Measurements from ENCODE around the gene TRHDE. TPM values are rescaled to one million over a fixed set of nuclear protein-coding genes. Genes with fewer than 3 reads are reported as not detected.

TRHDE gene
- total RNA-seq, 4 donors from 2014 or later: under 0.01 to 0.95 (median 0.50) TPM; not detected in 1

GRCh38 chr12:72268386-72268785 lies 3.8 kb upstream of the TRHDE start:
- Histone ChIP-seq H3K27ac (no peak overlapping the region), H3K27me3 (peaks cover 2 to 54% (median 5%) of the 10 kb centered on the region in 4 donors), H3K4me3 (no peak overlapping the region), H3K36me3 (no peaks in the 10 kb centered on the region), H3K9me3 (no peaks in the 10 kb centered on the region), H3K4me1 (peaks cover 4 to 22% (median 14%) of the 10 kb centered on the region in 3 donors)
- WGBS, 2 donors: 70 to 83% methylated on average over 2 of the region's 2 CpGs
- no peak for DNase-seq
- TF ChIP-seq POLR2A (IDR thresholded peaks at IDR 0.05): no peak
- TF ChIP-seq CTCF (IDR thresholded peaks at IDR 0.05): no peak
- intact Hi-C loops (cut with DNase I): no loop called here

DNA sequence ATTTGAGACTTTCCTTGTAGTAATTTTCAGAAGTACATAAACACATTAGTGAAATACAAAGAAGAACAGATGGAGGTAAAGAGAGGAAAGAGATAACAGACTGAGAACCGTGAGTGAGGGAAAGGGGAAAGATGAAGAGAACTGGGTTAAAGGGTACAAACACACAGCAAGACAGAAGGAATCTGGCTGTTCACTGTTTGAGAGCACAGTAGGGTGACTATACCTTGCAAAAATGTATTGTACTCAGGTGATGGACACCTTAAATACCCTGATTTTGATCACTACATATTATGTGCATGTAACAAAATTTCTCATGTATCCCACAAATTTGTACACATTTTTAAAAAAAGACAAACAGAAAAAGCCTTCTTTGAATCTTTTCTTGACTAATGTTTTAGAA lies 2.7 kb upstream of the TRHDE start:
- 38 to 59% methylated on average over 1 of the region's 1 CpG for WGBS, 2 donors
- Histone ChIP-seq H3K36me3 (no peaks in the 10 kb centered on the region), H3K27ac (no peak overlapping the region), H3K4me1 (peaks cover 4 to 30% (median 14%) of the 10 kb centered on the region in 3 donors), H3K27me3 (peaks cover 8 to 65% (median 9%) of the 10 kb centered on the region in 4 donors), H3K4me3 (no peak overlapping the region), H3K9me3 (no peaks in the 10 kb centered on the region)
- DNase-seq: no peak
- TF ChIP-seq CTCF (IDR thresholded peaks at IDR 0.05): no peak
- TF ChIP-seq POLR2A (IDR thresholded peaks at IDR 0.05): no peak
- intact Hi-C loops (cut with DNase I): no loop called here

DNA sequence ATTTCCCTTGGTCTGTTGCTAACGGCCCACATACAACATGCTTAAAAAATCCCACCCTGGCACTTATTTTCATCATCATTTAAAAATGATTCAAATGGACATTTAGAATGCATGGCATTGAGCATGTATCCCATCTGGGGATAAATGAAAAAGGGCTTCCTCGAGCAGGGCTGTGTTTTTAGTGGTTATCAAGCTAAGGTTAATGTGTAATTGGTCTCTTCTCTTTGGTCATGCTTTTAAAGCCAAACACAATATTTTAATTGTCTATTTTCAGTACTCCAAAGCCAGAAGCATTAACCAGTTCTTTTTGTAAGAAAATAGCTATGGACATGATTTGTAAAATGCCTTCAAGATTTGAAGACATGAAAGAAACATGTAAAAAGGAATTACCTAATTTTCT lies 1.9 kb upstream of the TRHDE start:
- WGBS, 2 donors: 60 to 66% methylated on average over 2 of the region's 2 CpGs
- H3K4me1 ChIP-seq: peaks cover 4 to 30% (median 14%) of the 10 kb centered on the region in 3 donors
- H3K36me3 ChIP-seq: no peaks in the 10 kb centered on the region
- intact Hi-C loops (cut with DNase I): no loop called here
- DNase-seq: no peak
- H3K4me3 ChIP-seq: no peak overlapping the region
- no peaks in the 10 kb centered on the region for H3K9me3 ChIP-seq
- peaks cover 8 to 72% (median 10%) of the 10 kb centered on the region in 4 donors for H3K27me3 ChIP-seq
- H3K27ac ChIP-seq: no peak overlapping the region
- TF ChIP-seq CTCF (IDR thresholded peaks at IDR 0.05) (no peak), POLR2A (IDR thresholded peaks at IDR 0.05) (no peak)

DNA sequence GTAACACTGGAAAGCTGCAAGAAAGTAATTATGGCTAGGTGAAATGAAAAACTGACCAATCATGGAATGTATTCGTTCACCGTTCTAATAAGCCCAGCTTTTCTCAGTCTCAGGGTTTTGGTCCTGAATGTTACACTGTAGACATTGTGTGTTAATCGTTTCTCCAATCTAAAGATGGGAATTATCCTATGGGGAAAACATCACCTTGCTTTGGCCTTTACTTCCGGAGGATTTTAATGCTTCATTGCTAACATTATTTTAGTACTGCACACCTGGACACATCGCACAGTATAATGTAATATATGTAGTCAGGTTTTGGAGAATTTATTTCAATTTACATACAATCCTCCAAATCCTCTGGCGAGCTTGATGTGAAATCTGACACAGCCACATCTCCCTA lies 1.2 kb upstream of the TRHDE start:
- intact Hi-C loops (cut with DNase I): no loop called here
- H3K36me3 ChIP-seq: no peaks in the 10 kb centered on the region
- peak overlapping the region in 3 of 4 donors; percentile 48 to 65 (median 55) for H3K4me3 ChIP-seq
- no peaks in the 10 kb centered on the region for H3K9me3 ChIP-seq
- no peak for DNase-seq
- H3K27ac ChIP-seq: no peak overlapping the region
- WGBS, 2 donors: 49% methylated on average over 6 of the region's 6 CpGs
- peaks cover 4 to 30% (median 14%) of the 10 kb centered on the region in 3 donors for H3K4me1 ChIP-seq
- TF ChIP-seq CTCF (IDR thresholded peaks at IDR 0.05): no peak
- peaks cover 8 to 77% (median 10%) of the 10 kb centered on the region in 4 donors for H3K27me3 ChIP-seq

- no peak for DNase-seq
- H3K36me3 ChIP-seq: no peaks in the 10 kb centered on the region
- H3K9me3 ChIP-seq: no peaks in the 10 kb centered on the region
- intact Hi-C loops (cut with DNase I): no loop called here
- H3K27ac ChIP-seq: peak overlapping the region in 3 of 4 donors; percentile 38 to 73 (median 72)
- H3K27me3 ChIP-seq: peaks cover 8 to 84% (median 10%) of the 10 kb centered on the region in 4 donors
- WGBS, 2 donors: 1 to 7% methylated on average over 29 to 30 of the region's 35 CpGs
- peaks cover 4 to 30% (median 14%) of the 10 kb centered on the region in 3 donors for H3K4me1 ChIP-seq
- H3K4me3 ChIP-seq: peak overlapping the region; percentile 28 to 65 (median 52)
- TF ChIP-seq POLR2A (IDR thresholded peaks at IDR 0.05): no peak
- TF ChIP-seq CTCF (IDR thresholded peaks at IDR 0.05): no peak
Observed at GRCh38 chr12:72271451-72272090, 599 bp upstream of the TRHDE start.
